ENCODE data around the gene CXXC5. TPM values are rescaled to one million over a fixed set of nuclear protein-coding genes. Genes with fewer than 3 reads are reported as not detected.

Gene CXXC5
- total RNA-seq, 1 donor from 2014 or later: 81.6 TPM

GRCh38 chr5:139664727-139665351 is 16.7 kb downstream of the CXXC5 start:
- DNase-seq (ENCODE audit: low spot score): no peak

GRCh38 chr5:139665626-139666025 is 17.5 kb downstream of the CXXC5 start:
- DNase-seq (ENCODE audit: low spot score): no peak

- no peak for DNase-seq (ENCODE audit: low spot score)
Observed at GRCh38 chr5:139666551-139666950, 18.4 kb downstream of the CXXC5 start.

GRCh38 chr5:139667001-139667729 is 19.0 kb downstream of the CXXC5 start:
- DNase-seq (ENCODE audit: low spot score): no peak

- DNase-seq (ENCODE audit: low spot score): peak; percentile 23
Observed at GRCh38 chr5:139667730-139668063, 19.5 kb downstream of the CXXC5 start.

- DNase-seq (ENCODE audit: low spot score): peak; percentile 51
Observed at GRCh38 chr5:139668064-139668880, 20.1 kb downstream of the CXXC5 start.

GRCh38 chr5:139668924-139669661 is 20.9 kb downstream of the CXXC5 start:
- no peak for DNase-seq (ENCODE audit: low spot score)

GRCh38 chr5:139669662-139670368 is 21.7 kb downstream of the CXXC5 start:
- no peak for DNase-seq (ENCODE audit: low spot score)

GRCh38 chr5:139670369-139671095 is 22.4 kb downstream of the CXXC5 start:
- no peak for DNase-seq (ENCODE audit: low spot score)

- no peak for DNase-seq (ENCODE audit: low spot score)
Observed at GRCh38 chr5:139671096-139671841, 23.1 kb downstream of the CXXC5 start.

- no peak for DNase-seq (ENCODE audit: low spot score)
Observed at GRCh38 chr5:139675213-139675612, 27.1 kb downstream of the CXXC5 start.

GRCh38 chr5:139675825-139676224 is 27.7 kb downstream of the CXXC5 start:
- DNase-seq (ENCODE audit: low spot score): no peak

GRCh38 chr5:139676406-139676805 is 28.3 kb downstream of the CXXC5 start:
- no peak for DNase-seq (ENCODE audit: low spot score)

GRCh38 chr5:139676951-139677735 is 29.0 kb downstream of the CXXC5 start:
- no peak for DNase-seq (ENCODE audit: low spot score)

- peak; percentile 53 for DNase-seq (ENCODE audit: low spot score)
Observed at GRCh38 chr5:139677736-139678613, 29.8 kb downstream of the CXXC5 start.

- DNase-seq (ENCODE audit: low spot score): no peak
Observed at GRCh38 chr5:139678751-139679750, 30.9 kb downstream of the CXXC5 start.
